Measurements from ENCODE around the gene TNIK. TPM values are rescaled to one million over a fixed set of nuclear protein-coding genes. Genes with fewer than 3 reads are reported as not detected.
A peak's percentile ranks its signal among the peaks of the same experiment; 100 is the strongest.

TNIK gene
- total and polyA plus RNA-seq, 2 experiments from 2014 or later: 14.6 to 34.3 TPM

DNA sequence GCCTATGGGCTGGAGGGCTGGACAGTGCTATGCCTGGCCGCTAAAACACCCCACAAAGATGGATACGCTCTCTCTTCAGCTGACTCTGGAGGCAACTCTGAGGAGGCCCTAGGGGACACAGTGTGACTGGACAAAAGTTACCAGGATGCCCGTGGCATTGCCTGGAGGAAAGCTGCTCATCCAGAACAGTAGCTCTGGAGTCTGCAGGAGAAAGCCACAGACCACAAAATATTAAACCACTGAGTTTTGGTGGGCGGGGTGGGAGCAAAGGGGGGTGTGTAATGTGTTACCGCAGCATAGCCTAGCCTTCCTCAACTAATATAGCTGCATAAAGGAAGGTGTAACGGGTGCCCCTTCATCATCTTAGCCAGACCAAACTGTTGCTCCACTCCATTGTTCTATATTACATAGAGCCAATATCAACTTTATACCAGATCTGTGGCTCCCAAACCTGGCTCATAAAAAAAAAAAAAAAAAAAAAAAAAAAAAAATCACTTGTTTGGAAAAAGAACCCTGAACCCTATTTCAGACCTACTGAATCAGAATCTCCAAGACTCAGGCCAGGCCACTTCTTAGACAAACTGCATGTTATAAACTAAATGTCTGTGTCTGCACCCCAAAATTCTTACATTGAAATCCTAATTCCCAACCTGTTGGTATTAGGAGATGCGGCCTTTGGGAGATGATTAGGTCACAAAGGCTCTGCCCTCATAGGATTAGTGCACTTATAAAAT, 132.6 kb downstream of the TNIK start:
- TF ChIP-seq, protein P1, sequence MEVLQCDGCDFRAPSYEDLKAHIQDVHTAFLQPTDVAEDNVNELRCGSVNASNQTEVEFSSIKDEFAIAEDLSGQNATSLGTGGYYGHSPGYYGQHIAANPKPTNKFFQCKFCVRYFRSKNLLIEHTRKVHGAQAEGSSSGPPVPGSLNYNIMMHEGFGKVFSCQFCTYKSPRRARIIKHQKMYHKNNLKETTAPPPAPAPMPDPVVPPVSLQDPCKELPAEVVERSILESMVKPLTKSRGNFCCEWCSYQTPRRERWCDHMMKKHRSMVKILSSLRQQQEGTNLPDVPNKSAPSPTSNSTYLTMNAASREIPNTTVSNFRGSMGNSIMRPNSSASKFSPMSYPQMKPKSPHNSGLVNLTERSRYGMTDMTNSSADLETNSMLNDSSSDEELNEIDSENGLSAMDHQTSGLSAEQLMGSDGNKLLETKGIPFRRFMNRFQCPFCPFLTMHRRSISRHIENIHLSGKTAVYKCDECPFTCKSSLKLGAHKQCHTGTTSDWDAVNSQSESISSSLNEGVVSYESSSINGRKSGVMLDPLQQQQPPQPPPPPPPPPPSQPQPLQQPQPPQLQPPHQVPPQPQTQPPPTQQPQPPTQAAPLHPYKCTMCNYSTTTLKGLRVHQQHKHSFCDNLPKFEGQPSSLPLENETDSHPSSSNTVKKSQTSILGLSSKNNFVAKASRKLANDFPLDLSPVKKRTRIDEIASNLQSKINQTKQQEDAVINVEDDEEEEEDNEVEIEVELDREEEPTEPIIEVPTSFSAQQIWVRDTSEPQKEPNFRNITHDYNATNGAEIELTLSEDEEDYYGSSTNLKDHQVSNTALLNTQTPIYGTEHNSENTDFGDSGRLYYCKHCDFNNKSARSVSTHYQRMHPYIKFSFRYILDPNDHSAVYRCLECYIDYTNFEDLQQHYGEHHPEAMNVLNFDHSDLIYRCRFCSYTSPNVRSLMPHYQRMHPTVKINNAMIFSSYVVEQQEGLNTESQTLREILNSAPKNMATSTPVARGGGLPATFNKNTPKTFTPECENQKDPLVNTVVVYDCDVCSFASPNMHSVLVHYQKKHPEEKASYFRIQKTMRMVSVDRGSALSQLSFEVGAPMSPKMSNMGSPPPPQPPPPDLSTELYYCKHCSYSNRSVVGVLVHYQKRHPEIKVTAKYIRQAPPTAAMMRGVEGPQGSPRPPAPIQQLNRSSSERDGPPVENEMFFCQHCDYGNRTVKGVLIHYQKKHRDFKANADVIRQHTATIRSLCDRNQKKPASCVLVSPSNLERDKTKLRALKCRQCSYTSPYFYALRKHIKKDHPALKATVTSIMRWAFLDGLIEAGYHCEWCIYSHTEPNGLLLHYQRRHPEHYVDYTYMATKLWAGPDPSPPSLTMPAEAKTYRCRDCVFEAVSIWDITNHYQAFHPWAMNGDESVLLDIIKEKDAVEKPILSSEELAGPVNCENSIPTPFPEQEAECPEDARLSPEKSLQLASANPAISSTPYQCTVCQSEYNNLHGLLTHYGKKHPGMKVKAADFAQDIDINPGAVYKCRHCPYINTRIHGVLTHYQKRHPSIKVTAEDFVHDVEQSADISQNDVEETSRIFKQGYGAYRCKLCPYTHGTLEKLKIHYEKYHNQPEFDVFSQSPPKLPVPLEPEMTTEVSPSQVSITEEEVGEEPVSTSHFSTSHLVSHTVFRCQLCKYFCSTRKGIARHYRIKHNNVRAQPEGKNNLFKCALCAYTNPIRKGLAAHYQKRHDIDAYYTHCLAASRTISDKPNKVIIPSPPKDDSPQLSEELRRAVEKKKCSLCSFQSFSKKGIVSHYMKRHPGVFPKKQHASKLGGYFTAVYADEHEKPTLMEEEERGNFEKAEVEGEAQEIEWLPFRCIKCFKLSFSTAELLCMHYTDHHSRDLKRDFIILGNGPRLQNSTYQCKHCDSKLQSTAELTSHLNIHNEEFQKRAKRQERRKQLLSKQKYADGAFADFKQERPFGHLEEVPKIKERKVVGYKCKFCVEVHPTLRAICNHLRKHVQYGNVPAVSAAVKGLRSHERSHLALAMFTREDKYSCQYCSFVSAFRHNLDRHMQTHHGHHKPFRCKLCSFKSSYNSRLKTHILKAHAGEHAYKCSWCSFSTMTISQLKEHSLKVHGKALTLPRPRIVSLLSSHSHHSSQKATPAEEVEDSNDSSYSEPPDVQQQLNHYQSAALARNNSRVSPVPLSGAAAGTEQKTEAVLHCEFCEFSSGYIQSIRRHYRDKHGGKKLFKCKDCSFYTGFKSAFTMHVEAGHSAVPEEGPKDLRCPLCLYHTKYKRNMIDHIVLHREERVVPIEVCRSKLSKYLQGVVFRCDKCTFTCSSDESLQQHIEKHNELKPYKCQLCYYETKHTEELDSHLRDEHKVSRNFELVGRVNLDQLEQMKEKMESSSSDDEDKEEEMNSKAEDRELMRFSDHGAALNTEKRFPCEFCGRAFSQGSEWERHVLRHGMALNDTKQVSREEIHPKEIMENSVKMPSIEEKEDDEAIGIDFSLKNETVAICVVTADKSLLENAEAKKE (CRISPR knock-in tag; IDR thresholded peaks at IDR 0.05): no peak
- no peak for TF ChIP-seq EZH2 (IDR thresholded peaks at IDR 0.05; ENCODE audit: low read depth, unreplicated experiment)
- no peak for TF ChIP-seq JUNB (IDR thresholded peaks at IDR 0.05; ENCODE audit: unreplicated experiment)
- no peak for TF ChIP-seq POLR2AphosphoS5 (IDR thresholded peaks at IDR 0.05; ENCODE audit: low read depth)
- TF ChIP-seq CREB1 (CRISPR knock-in tag; IDR thresholded peaks at IDR 0.05; ENCODE audit: low read depth): no peak
- no peak for TF ChIP-seq ZNF114 (CRISPR knock-in tag; IDR thresholded peaks at IDR 0.05)
- TF ChIP-seq, protein P2, sequence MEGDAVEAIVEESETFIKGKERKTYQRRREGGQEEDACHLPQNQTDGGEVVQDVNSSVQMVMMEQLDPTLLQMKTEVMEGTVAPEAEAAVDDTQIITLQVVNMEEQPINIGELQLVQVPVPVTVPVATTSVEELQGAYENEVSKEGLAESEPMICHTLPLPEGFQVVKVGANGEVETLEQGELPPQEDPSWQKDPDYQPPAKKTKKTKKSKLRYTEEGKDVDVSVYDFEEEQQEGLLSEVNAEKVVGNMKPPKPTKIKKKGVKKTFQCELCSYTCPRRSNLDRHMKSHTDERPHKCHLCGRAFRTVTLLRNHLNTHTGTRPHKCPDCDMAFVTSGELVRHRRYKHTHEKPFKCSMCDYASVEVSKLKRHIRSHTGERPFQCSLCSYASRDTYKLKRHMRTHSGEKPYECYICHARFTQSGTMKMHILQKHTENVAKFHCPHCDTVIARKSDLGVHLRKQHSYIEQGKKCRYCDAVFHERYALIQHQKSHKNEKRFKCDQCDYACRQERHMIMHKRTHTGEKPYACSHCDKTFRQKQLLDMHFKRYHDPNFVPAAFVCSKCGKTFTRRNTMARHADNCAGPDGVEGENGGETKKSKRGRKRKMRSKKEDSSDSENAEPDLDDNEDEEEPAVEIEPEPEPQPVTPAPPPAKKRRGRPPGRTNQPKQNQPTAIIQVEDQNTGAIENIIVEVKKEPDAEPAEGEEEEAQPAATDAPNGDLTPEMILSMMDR (conservative IDR thresholded peaks at IDR 0.05; ENCODE audit: low read depth in 2 of 2): no peak
- no peak for TF ChIP-seq NANOG (IDR thresholded peaks at IDR 0.05; ENCODE audit: borderline replicate concordance)
- TF ChIP-seq STAT1 (IDR thresholded peaks at IDR 0.05; ENCODE audit: unreplicated experiment): no peak
- TF ChIP-seq, protein P3, sequence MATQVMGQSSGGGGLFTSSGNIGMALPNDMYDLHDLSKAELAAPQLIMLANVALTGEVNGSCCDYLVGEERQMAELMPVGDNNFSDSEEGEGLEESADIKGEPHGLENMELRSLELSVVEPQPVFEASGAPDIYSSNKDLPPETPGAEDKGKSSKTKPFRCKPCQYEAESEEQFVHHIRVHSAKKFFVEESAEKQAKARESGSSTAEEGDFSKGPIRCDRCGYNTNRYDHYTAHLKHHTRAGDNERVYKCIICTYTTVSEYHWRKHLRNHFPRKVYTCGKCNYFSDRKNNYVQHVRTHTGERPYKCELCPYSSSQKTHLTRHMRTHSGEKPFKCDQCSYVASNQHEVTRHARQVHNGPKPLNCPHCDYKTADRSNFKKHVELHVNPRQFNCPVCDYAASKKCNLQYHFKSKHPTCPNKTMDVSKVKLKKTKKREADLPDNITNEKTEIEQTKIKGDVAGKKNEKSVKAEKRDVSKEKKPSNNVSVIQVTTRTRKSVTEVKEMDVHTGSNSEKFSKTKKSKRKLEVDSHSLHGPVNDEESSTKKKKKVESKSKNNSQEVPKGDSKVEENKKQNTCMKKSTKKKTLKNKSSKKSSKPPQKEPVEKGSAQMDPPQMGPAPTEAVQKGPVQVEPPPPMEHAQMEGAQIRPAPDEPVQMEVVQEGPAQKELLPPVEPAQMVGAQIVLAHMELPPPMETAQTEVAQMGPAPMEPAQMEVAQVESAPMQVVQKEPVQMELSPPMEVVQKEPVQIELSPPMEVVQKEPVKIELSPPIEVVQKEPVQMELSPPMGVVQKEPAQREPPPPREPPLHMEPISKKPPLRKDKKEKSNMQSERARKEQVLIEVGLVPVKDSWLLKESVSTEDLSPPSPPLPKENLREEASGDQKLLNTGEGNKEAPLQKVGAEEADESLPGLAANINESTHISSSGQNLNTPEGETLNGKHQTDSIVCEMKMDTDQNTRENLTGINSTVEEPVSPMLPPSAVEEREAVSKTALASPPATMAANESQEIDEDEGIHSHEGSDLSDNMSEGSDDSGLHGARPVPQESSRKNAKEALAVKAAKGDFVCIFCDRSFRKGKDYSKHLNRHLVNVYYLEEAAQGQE (IDR thresholded peaks at IDR 0.05; ENCODE audit: unreplicated experiment): no peak
- TF ChIP-seq, protein P4, sequence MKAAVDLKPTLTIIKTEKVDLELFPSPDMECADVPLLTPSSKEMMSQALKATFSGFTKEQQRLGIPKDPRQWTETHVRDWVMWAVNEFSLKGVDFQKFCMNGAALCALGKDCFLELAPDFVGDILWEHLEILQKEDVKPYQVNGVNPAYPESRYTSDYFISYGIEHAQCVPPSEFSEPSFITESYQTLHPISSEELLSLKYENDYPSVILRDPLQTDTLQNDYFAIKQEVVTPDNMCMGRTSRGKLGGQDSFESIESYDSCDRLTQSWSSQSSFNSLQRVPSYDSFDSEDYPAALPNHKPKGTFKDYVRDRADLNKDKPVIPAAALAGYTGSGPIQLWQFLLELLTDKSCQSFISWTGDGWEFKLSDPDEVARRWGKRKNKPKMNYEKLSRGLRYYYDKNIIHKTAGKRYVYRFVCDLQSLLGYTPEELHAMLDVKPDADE (IDR thresholded peaks at IDR 0.05): no peak
- TF ChIP-seq EZH2phosphoT487 (IDR thresholded peaks at IDR 0.05; ENCODE audit: unreplicated experiment): no peak
- TF ChIP-seq ZNF331 (CRISPR knock-in tag; IDR thresholded peaks at IDR 0.05; ENCODE audit: low read depth): no peak
- H3K4me3 Mint-ChIP-seq: no peak overlapping the region
- Histone ChIP-seq H3K4me2 (no peak overlapping the region), H3K9me2 (ENCODE audit: insufficient read depth) (no peaks in the 10 kb centered on the region), H3K27ac (ENCODE audit: low read depth) (peak overlapping the region; percentile 81; the same call in 1 of the 2 replicates), H2AFZ (no peak overlapping the region), H3F3A (replicated peaks; ENCODE audit: low read depth) (no peaks in the 10 kb centered on the region), H3K79me2 (replicated peaks; ENCODE audit: insufficient read depth) (peaks cover 14% of the 10 kb centered on the region), H4K20me1 (replicated peaks; ENCODE audit: insufficient read depth) (no peaks in the 10 kb centered on the region), H3K27me3 (ENCODE audit: insufficient read depth) (no peaks in the 10 kb centered on the region), H3K4me3 (no peak overlapping the region), H3K4me1 (ENCODE audit: insufficient read depth) (peaks cover 28% of the 10 kb centered on the region), H3K36me3 (ENCODE audit: insufficient read depth) (no peaks in the 10 kb centered on the region)
- H3K9me3 Mint-ChIP-seq: 0 out of 3 replicates have a peak, but pooled peaks cover 4% of the 10 kb centered on the region
- H3K27me3 Mint-ChIP-seq (ENCODE audit: insufficient read depth, low read depth, poor library complexity): no peaks in the 10 kb centered on the region
- H3K27ac Mint-ChIP-seq: no peak overlapping the region
- DNase-seq (ENCODE audit: low spot score) (no peak), ATAC-seq (no peak)
- peaks cover 12% of the 10 kb centered on the region; the same call in 2 of the 3 replicates for H3K36me3 Mint-ChIP-seq (ENCODE audit: low read depth)
- H3K4me1 Mint-ChIP-seq: peaks cover 39% of the 10 kb centered on the region
